Measurements from ENCODE around the gene SLC50A1. TPM values are rescaled to one million over a fixed set of nuclear protein-coding genes. Genes with fewer than 3 reads are reported as not detected.

SLC50A1 gene
- total and polyA plus RNA-seq, 2 experiments from 2014 or later: 88.6 to 111 TPM

GRCh38 chr1:155134880-155135414 is 705 bp upstream of the SLC50A1 start:
- peak; percentile 97 for DNase-seq (ENCODE audit: low spot score)
- TF ChIP-seq EZH2 (IDR thresholded peaks at IDR 0.05; ENCODE audit: borderline replicate concordance) (no peak), CTCF (IDR thresholded peaks at IDR 0.05; ENCODE audit: poor library complexity) (no peak), EZH2phosphoT487 (IDR thresholded peaks at IDR 0.05; ENCODE audit: low read depth, severe bottlenecking, unreplicated experiment) (no peak)
- no peaks in the 10 kb centered on the region for H3K36me3 ChIP-seq (replicated peaks; ENCODE audit: insufficient read depth, low read depth)
- peaks cover 37% of the 10 kb centered on the region for H3K4me1 ChIP-seq (ENCODE audit: insufficient read depth)
- no peak overlapping the region for H2AFZ ChIP-seq
- H3K4me3 ChIP-seq: peak overlapping the region; percentile 46
- H3K27ac ChIP-seq: peak overlapping the region; percentile 99
- WGBS (ENCODE audit: low lambda C conversion rate, missing lambda C conversion rate): 11% methylated on average over 18 of the region's 18 CpGs
- peak overlapping the region; percentile 81 for H3K4me2 ChIP-seq
- no peaks in the 10 kb centered on the region for H3K27me3 ChIP-seq
- H4K20me1 ChIP-seq (ENCODE audit: insufficient read depth, poor library complexity, severe bottlenecking): no peaks in the 10 kb centered on the region
- no peaks in the 10 kb centered on the region for H3K9me2 ChIP-seq (replicated peaks; ENCODE audit: insufficient read depth)
- no peaks in the 10 kb centered on the region for H3K9me3 ChIP-seq (ENCODE audit: low read depth)
- peaks cover 53% of the 10 kb centered on the region for H3K79me2 ChIP-seq

- Histone ChIP-seq H3K9me2 (replicated peaks; ENCODE audit: insufficient read depth) (no peaks in the 10 kb centered on the region), H3K79me2 (peaks cover 37% of the 10 kb centered on the region), H3K27ac (peak overlapping the region; percentile 99), H4K20me1 (ENCODE audit: insufficient read depth, poor library complexity, severe bottlenecking) (no peaks in the 10 kb centered on the region), H3K9me3 (ENCODE audit: low read depth) (no peaks in the 10 kb centered on the region), H3K4me1 (ENCODE audit: insufficient read depth) (peaks cover 34% of the 10 kb centered on the region), H3K4me3 (peak overlapping the region; percentile 40), H3K36me3 (replicated peaks; ENCODE audit: insufficient read depth, low read depth) (no peaks in the 10 kb centered on the region), H2AFZ (no peak overlapping the region), H3K4me2 (peak overlapping the region; percentile 81), H3K27me3 (no peaks in the 10 kb centered on the region)
- 54% methylated on average over 6 of the region's 6 CpGs for WGBS (ENCODE audit: low lambda C conversion rate, missing lambda C conversion rate)
- no peak for DNase-seq (ENCODE audit: low spot score)
- no peak for TF ChIP-seq EZH2 (IDR thresholded peaks at IDR 0.05; ENCODE audit: borderline replicate concordance)
- TF ChIP-seq EZH2phosphoT487 (IDR thresholded peaks at IDR 0.05; ENCODE audit: low read depth, severe bottlenecking, unreplicated experiment): no peak
- no peak for TF ChIP-seq CTCF (IDR thresholded peaks at IDR 0.05; ENCODE audit: poor library complexity)
Observed at GRCh38 chr1:155136748-155137147, 1.1 kb downstream of the SLC50A1 start.

GRCh38 chr1:155137154-155137949 is 1.7 kb downstream of the SLC50A1 start:
- H3K9me3 ChIP-seq (ENCODE audit: low read depth): no peaks in the 10 kb centered on the region
- no peak for TF ChIP-seq EZH2 (IDR thresholded peaks at IDR 0.05; ENCODE audit: borderline replicate concordance)
- TF ChIP-seq CTCF (IDR thresholded peaks at IDR 0.05; ENCODE audit: poor library complexity): no peak
- no peak for TF ChIP-seq EZH2phosphoT487 (IDR thresholded peaks at IDR 0.05; ENCODE audit: low read depth, severe bottlenecking, unreplicated experiment)
- H2AFZ ChIP-seq: no peak overlapping the region
- H3K4me2 ChIP-seq: peak overlapping the region; percentile 81
- peaks cover 31% of the 10 kb centered on the region for H3K79me2 ChIP-seq
- H4K20me1 ChIP-seq (ENCODE audit: insufficient read depth, poor library complexity, severe bottlenecking): no peaks in the 10 kb centered on the region
- WGBS (ENCODE audit: low lambda C conversion rate, missing lambda C conversion rate): 94% methylated on average over 6 of the region's 6 CpGs
- H3K9me2 ChIP-seq (replicated peaks; ENCODE audit: insufficient read depth): no peaks in the 10 kb centered on the region
- H3K27me3 ChIP-seq: no peaks in the 10 kb centered on the region
- H3K36me3 ChIP-seq (replicated peaks; ENCODE audit: insufficient read depth, low read depth): no peaks in the 10 kb centered on the region
- peaks cover 34% of the 10 kb centered on the region for H3K4me1 ChIP-seq (ENCODE audit: insufficient read depth)
- H3K4me3 ChIP-seq: no peak overlapping the region
- H3K27ac ChIP-seq: peak overlapping the region; percentile 99
- DNase-seq (ENCODE audit: low spot score): no peak
